Suppressor macrophage treated with lipopolysaccharide for 4 hours (primary cell): Measurements from ENCODE around the gene TET2.

ENCODE experiments used
- DNase-seq: peaks from one replicate; pipeline ENCODE4 v3.0.0-alpha.2; 2020

Gene TET2

DNA sequence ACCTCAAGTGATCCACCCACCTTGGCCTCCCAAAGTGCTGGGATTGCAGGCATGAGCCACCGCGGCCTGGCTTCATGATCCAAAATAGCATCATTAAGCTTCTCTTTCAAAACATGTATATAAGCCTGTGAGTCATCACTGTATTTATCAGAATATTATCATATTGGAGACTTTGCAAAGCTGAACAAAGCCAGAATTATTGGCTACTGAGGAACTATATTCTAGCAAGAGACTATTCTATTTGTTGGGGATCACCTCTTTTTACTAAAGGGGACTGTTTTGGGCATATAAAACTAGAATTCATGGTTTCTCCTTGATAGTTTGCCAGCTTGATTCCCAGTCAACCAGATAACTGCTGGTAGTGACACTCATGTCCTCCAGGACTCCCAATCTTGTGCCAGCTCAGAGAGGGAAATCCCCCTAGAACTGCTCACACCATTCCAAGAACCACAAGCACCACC is 40.1 kb downstream of the TET2 start:
- peak; percentile 51 for DNase-seq

DNA sequence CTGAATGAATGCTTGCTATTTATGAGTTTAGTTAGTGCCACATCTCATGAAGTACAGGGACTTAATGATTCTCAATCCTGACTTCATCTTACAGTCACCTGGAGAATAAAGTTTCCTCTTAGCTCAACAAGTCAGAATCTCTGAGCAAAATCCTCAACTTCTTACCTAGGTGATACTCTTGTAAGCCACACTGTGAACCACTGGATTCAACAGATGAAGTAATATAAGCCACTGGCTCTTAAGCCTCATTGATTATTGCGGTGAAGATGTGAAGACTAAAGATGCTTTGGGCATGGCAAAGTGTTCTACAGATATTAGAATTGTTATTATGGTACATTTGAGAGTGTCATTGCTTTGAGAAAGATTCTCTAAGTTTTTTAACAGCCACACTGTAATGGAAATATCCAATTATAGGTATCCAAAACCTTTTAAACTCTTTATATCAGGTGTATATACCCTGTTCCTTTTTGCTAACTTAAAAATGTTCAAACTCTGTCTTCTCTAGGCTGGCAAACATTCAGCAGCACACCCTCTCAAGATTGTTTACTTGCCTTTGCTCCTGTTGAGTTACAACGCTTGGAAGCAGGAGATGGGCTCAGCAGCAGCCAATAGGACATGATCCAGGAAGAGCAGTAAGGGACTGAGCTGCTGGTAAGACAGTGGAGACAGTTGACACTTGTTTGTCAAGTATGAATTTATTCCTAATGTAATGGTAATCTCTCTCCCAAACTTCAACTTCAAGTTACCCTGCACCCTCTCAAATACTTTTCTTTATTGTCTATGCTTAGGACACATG is 43.4 kb downstream of the TET2 start:
- DNase-seq = no peak

- peak; percentile 85 for DNase-seq
Observed at GRCh38 chr4:105191621-105192210, 45.0 kb downstream of the TET2 start.

DNA sequence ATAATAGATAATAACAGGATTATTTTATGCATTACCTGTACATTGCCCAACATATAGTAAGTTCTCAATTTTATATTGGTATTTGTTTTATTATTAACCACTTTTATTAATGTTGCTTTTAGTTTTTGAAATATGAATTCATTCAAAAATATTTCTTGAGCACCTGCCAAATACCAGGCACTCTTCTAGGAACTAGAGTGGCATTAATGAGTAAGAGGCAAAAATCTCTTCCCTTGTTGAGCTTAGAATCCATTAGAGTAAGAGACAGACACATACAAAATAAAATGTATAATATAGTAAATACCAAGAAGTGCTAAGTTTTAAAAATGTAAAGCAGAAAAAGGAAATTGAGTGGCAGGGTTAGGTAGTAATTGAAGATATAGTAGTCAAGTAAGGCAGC is 45.8 kb downstream of the TET2 start:
- DNase-seq = no peak

DNA sequence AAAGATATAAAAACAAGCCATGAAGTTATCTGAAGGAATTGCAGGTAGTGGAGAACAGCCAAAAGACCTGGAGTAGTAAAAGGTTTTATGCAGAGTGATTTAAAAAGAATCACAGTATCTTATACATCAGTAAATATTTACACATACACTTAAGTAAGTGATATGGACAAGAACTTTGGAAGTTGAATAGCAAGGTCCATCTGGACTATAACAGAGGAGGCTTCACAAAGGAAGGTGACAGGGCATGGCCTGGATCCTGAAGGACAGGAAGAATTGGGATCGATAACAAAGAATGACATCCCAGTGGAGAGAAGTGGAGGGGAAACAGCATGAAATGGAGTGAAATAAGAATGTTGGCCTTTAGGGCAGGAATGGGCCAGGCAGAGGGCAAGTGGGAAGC is 46.2 kb downstream of the TET2 start:
- DNase-seq = no peak

GRCh38 chr4:105193536-105193935 is 46.9 kb downstream of the TET2 start:
- peak; percentile 71 for DNase-seq

DNA sequence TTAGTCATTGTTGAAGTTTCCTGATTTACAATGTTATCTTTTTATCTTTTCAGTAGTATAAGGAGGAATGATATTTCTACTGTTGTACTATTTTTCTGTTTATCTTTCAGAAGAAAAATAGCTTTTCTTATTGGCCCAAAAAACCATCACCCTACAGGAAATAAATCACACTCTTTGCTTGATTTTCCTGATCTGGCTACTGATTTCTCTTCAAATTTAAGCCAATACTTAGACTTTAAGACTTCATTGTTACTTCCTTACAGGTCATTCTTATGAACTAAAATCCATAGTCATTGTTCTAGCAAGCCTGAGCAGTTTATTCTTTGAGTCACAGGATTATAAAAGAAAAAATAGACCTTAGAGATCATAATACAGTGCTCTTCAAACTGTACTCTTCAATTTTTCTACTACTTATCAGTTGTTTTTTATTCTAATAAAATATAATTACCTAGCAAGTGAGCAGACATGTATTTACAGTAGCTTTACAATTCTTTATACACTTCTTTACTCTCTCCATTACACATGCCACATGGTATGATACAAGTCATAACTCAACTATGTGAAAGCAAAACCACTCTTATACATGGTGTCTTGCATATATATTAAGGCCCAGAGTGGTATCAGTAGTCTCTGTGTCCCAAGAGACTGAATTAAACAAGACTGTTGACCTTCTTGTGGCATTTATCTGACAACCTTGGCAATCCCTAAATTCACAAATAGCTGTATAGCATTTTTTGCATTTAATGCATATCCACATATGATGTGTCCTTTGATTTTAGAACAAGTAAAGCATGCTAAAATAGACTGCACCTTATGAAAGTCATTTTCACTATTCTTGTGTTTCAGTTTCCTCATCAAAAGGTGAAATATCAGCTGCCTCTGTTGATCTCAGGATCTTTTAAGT is 47.9 kb downstream of the TET2 start:
- peak; percentile 54 for DNase-seq

GRCh38 chr4:105196523-105197145 is 50.0 kb downstream of the TET2 start:
- DNase-seq = peak; percentile 85

DNA sequence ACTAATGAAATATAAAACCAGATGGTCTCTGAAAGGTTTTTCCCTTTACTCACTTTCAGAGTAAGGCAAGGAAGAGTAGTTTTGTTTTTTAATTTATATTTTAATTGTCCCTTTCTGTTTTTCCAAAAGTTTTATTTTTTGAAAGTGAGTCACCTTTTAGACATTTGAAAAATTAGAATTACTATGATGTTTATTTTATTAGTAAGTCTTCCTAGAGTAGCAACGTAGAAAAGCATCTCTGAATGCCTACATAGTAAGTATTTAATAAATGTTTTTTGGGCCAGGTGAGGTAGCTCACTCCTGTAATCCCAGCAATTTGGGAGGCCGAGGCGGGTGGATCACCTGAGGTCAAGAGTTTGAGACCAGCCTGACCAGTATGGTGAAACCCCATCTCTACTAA is 51.1 kb downstream of the TET2 start:
- no peak for DNase-seq

DNA sequence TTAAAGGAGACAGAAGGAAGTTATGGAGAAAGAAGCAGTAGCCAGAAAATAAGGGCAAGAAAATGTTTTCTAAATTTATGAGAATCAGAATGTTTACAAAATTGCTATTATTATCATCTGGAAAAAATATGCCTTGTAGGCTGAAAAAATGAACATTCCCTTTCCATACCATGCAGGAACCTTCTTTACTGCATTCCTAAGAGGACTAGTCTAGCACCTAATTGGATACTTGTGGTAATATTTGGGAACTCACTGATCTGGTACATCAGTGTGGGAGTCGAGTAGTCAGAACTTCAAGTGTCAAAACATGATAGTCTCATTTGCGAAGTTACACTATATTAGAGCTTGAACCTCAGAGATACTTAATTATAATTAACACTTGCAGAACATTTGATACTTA is 51.9 kb downstream of the TET2 start:
- no peak for DNase-seq

- no peak for DNase-seq
Observed at GRCh38 chr4:105206214-105206613, 59.5 kb downstream of the TET2 start.

GRCh38 chr4:105207386-105207785 is 60.7 kb downstream of the TET2 start:
- DNase-seq = no peak

DNA sequence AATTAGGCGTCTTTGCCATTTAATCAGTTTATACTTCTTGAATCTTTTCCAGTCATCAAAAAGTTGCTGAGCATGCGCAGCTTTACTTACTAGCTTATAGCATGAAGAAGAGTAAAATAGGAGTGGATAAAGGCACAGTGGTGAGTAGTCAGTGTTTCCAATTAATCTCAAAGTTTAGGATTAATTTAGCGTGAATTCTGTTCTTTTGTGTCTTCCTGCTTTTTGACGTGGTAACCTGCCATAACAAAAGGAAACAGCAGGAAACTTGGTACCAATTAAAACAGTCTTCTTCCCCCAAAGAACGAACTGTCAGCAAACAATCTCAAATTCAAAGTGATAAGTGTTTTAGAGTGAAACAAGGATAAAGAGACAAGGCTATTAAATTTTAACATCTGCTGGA is 61.9 kb downstream of the TET2 start:
- no peak for DNase-seq

GRCh38 chr4:105210916-105211315 is 64.2 kb downstream of the TET2 start:
- no peak for DNase-seq

- DNase-seq = peak; percentile 16
Observed at GRCh38 chr4:105215609-105216313, 69.1 kb downstream of the TET2 start.

DNA sequence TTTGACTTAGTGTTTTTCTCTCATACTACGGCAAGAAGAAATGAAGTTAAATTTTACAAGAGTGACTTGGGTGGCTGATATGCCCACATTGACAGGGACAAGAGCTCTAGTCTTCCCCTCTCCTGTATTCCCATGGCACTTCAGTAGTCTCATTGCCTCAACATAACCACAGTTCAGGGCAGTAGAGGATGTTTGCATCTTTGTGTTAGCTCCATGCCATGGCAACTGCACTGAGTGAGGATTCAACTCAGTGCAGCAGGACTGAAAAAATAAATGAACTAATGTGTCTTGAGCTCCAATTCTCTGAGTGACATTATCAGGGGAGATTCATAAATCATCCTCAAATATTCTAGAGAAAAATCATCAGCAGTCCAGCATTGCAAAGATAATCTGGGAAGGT is 78.8 kb downstream of the TET2 start:
- no peak for DNase-seq

- DNase-seq = no peak
Observed at GRCh38 chr4:105227054-105227453, 80.4 kb downstream of the TET2 start.

GRCh38 chr4:105230287-105230686 is 83.6 kb downstream of the TET2 start:
- DNase-seq = no peak

DNA sequence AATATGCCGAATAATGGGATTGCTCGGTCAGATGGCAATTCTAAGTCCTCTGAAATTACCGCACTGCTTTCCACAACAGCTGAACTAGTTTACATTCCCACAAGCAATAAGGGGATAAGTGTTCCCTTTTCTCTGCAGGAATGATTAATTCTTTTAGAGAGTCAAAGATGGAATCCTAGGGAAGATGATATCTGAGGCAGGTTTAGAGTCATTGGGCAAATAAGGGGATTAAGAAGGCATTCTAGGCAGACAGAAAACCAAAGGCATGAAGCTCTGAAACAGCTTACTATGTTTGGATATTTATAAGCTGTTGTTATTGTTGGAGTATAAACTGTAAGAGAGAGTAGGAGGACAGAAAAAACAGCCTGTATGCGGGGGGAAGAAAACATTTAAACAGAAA is 85.7 kb downstream of the TET2 start:
- no peak for DNase-seq

- no peak for DNase-seq
Observed at GRCh38 chr4:105234582-105234981, 87.9 kb downstream of the TET2 start.

GRCh38 chr4:105236202-105236915 is 89.7 kb downstream of the TET2 start:
- DNase-seq = no peak

GRCh38 chr4:105236916-105237311 is 90.2 kb downstream of the TET2 start:
- no peak for DNase-seq
